DOHH2 (cell line): ENCODE measurements around the gene MON1B.

Experiments used
- CTCF ChIP-seq: fragments of 200-600 bp; sonication (generic); IDR thresholded peaks from one replicate; pipeline ENCODE4 v1.5.1; 2014; ENCODE audit warnings: antibody characterized with exemption, mild to moderate bottlenecking, low read depth, low read length; ENCODE audit not compliant: poor library complexity, severe bottlenecking
- EZH2phosphoT487 ChIP-seq: fragments of 200-600 bp; sonication (generic); IDR thresholded peaks from 2 replicates; pipeline ENCODE4 v1.6.1; 2017; ENCODE audit warnings: borderline replicate concordance, mild to moderate bottlenecking, antibody characterized with exemption, low read length, moderate library complexity, mixed read lengths

GRCh38 chr16:77183137-77183536, 7.9 kb upstream of the MON1B start:
- no peak for TF ChIP-seq EZH2phosphoT487
- TF ChIP-seq CTCF = no peak
